ENCODE results near the gene RIF1.

RIF1 gene, protein sequence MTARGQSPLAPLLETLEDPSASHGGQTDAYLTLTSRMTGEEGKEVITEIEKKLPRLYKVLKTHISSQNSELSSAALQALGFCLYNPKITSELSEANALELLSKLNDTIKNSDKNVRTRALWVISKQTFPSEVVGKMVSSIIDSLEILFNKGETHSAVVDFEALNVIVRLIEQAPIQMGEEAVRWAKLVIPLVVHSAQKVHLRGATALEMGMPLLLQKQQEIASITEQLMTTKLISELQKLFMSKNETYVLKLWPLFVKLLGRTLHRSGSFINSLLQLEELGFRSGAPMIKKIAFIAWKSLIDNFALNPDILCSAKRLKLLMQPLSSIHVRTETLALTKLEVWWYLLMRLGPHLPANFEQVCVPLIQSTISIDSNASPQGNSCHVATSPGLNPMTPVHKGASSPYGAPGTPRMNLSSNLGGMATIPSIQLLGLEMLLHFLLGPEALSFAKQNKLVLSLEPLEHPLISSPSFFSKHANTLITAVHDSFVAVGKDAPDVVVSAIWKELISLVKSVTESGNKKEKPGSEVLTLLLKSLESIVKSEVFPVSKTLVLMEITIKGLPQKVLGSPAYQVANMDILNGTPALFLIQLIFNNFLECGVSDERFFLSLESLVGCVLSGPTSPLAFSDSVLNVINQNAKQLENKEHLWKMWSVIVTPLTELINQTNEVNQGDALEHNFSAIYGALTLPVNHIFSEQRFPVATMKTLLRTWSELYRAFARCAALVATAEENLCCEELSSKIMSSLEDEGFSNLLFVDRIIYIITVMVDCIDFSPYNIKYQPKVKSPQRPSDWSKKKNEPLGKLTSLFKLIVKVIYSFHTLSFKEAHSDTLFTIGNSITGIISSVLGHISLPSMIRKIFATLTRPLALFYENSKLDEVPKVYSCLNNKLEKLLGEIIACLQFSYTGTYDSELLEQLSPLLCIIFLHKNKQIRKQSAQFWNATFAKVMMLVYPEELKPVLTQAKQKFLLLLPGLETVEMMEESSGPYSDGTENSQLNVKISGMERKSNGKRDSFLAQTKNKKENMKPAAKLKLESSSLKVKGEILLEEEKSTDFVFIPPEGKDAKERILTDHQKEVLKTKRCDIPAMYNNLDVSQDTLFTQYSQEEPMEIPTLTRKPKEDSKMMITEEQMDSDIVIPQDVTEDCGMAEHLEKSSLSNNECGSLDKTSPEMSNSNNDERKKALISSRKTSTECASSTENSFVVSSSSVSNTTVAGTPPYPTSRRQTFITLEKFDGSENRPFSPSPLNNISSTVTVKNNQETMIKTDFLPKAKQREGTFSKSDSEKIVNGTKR (N-terminal part only)

DNA sequence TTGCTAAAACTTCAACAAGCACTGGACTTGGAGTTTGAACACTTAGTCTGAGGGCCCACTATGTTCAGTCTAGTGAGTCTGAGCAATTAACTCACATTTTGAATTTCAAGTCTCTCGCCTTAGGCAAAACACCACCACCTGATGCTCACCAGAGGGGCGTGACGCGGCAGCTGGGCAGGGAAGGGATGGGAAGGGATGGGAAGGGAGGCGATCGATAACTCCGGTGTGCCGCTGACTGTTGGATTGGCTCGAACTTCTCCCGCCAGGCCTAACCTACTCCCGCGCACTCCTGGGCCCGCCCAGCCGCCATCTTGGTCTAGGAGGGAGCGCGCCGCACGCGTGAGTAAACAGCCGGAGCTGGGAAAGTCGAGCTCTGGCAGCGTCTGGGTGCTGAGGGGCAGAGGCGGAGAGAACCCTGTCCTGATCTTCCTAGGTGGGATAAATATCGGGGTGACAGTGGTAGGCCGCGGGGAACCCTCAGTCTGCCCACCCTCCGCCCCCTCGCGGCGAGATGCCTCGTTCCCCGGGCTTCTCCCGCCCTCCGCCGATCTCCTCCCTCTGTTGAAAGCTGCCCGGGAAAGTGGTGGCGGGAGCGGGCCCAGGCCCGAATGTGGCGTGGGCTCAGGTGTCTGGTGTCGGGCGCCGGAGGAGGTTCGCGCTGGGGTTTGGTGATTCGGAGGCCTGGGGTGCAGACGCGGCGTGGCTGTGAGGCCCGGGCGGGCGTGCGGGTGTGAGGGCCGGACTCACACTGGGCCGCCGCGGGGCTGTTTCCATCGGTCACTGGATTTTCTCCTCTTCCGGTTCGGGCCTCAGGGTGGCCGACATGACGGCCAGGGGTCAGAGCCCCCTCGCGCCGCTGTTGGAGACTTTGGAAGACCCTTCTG lies at the start of gene RIF1:
Gene RIF1 (plus strand): TSS at position 302 of the 884 bp plus-strand sequence. CDS start 522 bp downstream, at position 824.
- DNase-seq = peak; percentile 78

DNA sequence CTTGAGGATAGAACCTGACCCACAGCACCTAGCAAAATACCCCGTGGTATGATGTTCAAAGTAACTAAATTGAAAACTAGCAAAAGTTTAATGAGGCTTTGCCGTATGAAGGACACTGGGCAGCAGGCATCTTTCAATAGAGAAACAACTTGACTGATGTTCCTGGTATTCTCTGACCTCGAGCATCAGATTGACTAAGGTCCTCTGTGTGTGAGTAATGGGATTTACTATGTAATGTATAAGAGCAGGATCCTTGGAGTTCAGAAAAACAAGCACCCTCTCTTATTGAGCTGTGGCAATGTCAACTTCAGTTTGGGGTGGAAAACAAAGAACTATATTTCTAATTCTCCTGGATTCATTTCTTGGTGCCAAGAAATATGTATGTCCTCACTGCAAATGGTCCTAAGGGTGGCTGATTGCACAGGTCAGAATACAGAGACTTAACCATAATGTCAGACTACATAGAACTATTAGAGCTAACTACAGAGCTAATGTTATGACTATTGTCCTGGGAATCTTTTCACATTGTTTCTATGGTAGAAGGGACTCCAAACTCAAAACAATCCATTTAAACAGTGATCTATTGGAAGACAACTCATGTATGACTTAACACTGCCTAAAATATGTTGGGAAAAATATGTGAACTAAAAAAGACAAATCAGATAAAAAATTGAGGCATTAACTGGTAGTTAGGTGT lies 47.9 kb upstream of the RIF1 start:
- no peak for DNase-seq

DNA sequence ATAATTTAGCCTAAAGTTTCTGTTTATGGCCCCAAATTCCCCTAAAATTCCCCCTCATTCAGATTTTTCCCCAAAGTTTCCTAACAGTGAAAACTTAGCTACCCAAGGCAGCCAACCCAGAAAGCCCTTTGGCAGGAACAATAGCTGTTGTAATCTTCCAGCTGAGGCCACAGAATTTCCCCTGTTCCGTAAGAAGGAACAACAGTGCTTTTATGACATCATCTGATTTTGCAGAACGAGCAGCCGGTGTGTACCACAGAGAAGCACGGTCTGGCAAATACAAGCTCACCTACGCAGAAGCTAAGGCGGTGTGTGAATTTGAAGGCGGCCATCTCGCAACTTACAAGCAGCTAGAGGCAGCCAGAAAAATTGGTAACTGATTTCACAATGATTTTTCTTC lies 46.0 kb upstream of the RIF1 start:
- no peak for DNase-seq

DNA sequence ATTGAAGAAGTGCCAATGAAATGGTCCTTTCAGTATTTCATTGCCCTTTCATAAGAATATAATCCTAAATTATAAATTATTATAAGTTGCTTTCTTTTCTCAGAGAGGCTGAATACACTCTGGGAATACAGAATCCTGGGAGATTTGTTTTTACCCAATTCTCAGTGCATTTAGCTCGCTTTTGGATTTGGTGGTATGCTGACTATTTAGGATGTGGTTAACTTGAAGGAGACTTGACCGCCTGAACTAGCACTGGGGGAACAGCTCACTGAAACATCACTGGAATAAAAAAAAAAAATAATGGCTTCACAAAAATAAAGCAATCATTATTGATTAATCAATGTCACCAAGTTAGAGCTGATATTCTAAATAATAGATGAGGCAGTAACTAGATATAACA lies 42.1 kb upstream of the RIF1 start:
- no peak for DNase-seq

DNA sequence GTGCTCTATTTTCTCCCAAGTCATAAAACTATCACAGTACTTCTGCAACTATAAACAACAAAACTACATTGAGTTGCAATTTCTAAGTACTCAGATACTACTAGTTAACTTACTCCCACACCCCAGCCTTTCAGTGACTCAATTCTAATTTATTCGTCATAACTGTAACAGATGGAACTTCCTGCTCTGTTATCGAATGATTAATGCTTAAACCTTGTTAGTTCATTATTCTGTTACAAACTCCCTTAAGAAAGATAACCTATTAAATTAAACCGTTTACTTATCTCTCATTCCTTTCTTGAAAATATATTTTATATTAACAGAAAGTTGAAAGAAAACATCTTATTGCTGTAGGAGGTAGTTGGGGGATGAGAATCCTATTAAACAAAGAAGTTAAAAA lies 35.3 kb upstream of the RIF1 start:
- no peak for DNase-seq

DNA sequence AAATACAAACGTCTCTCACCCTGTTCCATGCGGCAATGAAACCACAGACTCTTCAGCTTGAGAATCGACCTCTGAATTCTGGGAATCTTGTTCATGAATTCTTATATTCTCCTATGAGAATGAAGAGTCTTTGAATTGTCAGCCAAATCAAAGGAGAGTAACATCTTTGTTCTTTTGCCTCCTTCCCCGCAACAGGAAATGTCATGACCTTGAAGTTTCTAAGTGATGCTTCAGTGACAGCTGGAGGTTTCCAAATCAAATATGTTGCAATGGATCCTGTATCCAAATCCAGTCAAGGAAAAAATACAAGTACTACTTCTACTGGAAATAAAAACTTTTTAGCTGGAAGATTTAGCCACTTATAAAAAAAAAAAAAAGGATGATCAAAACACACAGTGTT lies 30.5 kb upstream of the RIF1 start:
- DNase-seq = no peak

DNA sequence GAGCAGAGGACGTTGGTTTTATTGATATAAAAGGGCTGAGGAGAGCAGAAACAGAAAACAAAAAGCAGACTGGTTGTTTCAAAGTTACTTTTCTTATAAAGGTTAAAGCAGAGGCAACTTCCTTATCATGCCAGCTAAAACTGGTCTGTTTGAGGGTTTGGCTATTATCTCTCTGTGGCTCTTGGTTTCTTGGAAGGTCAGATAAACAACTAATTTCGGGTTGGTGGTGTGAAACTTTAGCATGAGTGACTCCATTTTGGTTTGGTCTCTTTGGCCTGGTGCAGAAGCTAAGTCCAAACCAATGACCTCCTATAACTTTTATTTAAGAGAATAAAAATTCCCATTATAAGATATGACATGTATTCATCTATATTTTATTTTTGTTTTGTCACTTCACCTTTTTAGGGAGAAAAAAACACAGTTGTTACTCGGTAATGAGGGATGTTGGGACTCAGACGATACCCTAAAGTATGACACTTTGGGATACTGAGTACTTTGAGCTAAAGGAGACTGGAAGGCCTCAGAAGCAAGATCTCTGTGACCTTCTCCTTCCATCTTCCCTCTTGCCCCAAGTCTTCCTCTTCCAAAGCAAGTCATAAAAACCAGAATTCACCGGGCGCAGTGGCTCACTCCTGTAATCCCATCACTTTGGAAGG lies 29.0 kb upstream of the RIF1 start:
- DNase-seq = no peak

DNA sequence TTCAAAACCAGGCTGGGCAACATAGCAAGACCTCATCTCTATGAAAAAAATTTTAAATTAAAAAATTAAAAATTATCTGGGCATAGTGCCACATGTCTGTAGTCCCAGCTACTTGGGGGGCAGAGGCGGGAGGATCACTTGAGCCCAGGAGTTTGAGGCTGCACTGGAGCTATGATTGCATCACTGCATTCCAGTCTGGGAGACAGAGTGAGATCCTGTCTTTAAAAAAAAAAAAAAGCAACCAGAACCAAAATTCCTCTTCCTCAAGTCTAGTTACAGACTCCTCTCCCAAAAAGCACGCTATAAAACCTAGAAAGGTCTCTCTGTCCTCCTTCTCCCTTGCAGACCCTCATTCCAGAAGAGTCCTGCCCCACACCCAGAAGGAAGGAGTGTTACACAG lies 28.4 kb upstream of the RIF1 start:
- DNase-seq = no peak

DNA sequence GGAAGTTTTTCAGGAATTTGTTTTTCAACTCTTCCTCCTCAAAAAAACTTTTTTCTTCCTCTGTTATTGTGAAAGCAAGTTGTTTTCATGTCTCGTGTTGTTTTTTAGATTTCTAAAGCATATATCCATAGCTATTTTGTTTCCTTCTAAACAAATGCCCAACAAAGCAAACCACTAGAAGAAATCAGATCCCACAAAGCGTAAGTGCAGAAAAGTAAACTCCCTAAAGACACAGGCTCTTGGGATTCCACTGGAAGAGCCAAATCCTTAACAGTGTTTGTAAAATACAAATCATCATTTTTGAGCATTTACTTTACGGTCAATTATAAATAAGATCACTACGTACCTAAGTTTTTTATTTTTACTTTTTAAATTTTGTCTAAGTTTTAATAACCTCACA lies 21.7 kb upstream of the RIF1 start:
- no peak for DNase-seq

DNA sequence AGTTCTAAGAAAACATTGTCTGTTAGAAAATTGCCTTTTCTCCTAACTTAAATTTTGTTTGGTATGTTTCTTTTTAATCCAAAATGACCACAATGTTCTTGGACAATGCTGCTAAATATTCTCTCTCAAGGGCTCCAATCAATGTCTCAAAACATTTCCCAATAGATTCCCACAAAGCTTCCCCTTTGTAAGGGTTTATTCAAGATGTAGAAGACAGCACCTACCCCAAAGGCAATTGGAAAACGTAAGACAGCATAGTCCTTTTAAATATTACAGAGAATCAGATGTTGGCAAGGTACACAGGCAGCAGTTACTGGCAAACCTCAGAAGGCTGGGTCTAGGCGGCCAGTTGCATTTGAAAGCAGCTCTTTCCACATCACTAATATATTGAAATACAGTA lies 18.3 kb upstream of the RIF1 start:
- no peak for DNase-seq

DNA sequence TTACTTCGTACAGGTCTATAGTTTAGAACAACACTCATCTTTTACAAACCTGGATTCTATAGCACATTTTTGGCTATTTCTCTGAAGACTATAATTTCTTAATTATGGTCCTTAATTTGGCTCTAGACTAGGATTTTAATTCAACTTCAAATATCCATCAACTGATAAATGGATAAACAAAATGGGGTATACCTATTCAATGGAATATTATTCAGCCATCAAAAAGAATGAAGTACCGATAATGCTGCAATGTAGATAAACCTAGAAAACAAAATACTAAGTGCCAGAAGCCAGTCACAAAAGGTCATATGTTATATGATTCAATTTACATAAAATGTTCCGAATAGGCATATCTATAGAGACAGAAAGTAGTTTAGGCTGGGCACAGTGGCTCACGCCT lies 15.2 kb upstream of the RIF1 start:
- no peak for DNase-seq

DNA sequence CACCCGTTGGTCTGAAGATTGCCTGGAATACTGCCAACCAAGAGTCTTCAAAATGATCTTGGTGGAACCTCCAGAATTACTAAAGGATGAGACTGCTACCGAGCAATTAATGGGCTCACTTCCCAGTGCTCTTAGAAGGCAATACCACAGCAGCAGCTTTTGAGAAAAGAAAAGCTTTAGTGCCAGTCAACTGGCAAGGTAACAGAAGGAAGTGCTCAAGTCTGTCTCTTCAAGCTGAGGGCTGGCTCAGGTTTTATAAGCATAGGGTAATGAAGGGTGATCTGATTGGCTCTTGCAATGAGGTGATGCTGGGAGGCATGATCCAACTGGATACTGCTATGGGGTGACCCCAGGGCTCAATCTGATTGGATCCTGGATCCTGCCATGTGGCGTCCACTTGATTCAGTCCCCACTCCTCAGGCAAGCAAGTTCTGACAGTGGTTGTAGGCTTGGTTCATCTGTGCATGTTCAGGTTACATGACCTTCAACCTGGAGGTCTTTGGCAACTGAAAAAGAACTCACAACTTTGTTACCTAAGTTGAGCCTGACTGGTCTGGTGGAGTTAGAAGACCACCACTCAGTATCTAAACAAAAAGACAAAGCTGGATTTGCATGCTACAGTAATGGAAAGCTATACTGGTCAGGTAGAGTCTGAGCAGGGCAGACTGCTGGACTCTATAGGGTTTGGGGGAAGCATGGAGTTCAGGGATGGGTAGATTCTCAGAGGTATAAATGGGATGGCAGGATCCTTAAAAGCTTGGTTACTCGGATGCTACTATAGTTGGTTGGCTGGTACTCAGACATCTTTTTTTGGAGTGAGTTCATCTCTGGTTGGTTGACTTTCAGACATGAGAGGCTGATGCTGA lies 14.0 kb upstream of the RIF1 start:
- DNase-seq = no peak

DNA sequence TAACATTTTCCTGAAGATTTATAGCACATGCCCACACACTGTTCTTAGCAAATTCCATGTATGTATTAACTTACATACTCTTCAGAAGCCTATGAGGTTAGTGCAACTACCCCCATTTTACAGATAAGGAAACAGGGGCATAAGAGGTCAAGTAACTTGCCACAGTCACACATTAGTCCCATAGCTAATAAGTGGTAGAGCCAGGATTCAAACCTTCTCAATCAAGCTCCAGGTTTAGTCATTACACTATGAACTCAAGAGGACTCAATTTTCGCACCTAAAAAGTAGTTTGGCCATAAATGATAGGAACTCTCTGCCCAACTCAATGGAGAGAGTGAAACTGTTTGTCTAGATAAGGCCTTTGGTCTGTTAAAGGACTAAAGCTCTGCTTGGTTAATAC lies 9.7 kb upstream of the RIF1 start:
- DNase-seq = no peak

DNA sequence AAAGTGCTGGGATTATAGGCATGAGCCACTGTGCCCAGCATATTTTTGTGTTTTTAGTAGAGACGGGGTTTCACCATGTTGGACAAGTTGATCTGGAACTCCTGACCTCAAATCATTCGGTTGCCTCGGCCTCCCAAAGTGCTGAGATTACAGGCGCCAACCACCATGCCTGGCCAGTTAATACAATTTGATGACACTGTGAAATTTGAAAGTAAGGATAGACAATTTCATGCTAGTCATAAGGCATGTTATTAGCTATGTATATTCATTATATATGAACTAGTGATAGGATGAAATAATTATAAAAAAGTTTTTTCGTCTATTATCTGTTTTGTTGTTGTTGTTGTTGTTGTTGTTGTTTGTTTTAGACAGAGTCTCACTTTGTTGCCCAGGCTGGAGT lies 8.6 kb upstream of the RIF1 start:
- DNase-seq = no peak

DNA sequence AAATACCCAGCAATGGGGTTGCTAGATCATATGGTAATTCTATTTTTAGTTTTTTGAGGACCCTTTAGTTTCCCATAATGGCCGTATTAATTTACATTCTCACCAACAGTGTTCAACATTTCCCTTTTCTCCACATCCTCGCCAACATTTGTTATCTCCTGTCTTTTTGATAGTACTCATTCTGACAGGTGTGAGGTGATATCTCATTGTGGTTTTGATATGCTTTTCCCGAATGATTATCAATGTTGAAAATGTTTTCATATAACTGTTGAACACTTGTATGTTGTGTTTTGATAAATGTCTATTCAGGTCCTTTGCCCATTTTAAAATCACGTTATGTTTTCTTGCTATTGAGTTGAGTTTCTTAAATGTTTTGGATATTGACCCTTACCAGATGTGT lies 5.8 kb upstream of the RIF1 start:
- DNase-seq = no peak

DNA sequence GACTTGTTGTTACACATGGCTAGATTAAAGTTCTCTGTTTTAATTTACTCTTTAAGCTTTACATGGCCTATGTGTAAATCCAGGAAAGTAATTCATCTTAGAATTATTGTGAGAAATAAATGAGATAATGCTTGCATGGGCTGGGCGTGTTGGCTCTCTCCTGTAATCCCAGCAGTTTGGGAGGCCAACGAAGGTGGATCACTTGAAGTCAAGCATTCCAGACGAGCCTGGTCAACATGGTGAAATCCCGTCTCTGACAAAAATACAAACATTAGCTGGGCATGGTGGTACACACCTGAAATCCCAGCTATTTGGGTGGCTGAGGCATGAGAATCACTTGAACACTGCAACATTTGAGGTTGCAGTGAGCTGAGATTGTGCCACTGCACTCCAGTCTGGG lies 4.3 kb upstream of the RIF1 start:
- no peak for DNase-seq

DNA sequence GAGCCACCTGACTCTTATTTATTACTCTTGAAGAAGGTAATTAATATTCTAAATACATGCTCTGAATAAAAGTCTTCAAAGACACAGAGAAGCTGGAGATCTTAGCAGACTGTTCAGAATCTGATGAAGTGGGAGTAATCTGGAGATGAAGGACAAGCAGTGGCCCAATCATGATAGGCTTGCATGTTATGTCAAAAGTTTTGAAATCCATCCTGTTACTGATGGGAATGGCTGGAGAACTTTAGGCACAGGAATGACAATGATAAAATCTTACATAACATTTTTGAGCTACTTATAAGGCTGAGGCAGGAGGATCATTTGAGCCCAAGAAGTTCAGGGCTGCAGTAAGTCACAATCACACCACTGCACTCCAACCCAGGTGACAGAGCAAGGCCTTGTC lies 2.4 kb upstream of the RIF1 start:
- no peak for DNase-seq

DNA sequence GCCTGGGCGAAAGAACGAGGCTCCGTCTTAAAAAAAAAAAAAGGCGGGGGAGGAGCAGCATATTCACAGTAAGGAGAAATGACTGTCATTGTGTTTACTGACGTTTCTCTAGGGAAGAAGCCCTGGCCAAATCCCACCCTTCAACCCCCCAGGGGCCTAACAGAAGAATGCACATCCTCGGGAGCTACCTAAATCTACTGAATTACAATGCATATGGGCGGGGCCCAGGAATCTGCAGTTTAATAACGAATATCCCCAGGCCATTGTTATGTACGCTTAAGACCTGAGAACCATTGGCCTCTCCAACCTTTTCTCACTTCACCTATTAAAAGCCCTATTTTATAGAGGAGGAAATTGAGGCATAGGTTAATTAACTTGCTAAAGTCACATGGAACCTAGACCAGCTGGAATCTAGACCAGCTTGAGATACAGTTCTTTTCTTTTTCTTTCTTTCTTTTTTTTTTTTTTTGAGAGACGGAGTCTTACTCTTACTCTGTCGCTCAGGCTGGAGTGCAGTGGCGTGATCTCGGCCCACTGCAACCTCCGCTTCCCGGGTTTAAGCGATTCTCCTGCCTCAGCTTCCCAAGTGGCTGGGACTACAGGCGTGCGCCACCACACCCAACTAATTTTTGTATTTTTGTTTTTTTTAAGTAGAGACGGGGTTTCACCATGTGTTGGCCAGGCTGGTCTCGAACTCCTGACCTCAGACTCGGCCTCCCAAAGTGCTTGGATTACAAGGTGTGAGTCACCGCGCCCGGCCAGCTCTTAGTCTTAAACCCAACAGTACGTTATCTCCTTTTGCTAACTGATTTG lies 708 bp upstream of the RIF1 start:
- no peak for DNase-seq

DNA sequence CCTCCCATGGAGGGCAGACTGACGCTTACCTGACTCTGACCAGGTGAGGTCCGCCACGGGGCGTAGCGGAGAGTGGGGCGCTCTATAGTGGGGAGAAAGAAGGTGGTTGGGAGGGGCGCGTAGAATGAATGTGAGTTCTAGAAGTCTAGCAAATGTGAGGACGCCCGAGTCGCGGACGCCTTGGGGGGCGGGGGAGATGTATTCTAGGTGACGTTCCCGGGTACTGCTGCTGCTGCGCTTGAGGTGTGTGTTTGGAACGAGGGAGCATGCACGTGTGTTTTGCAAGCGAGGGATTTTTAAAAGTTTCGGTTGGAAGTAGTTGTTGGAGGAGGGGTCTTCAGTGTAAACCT lies 758 bp downstream of the RIF1 start:
- DNase-seq = no peak

All from activated CD4-positive, CD25-positive, alpha-beta regulatory T cell treated with anti-CD3 and anti-CD28 coated beads, Interleukin-2, amount 50 U/mL, for 72 hours (primary cell).